ENCODE data around the gene ARHGEF3. TPM values are rescaled to one million over a fixed set of nuclear protein-coding genes. Genes with fewer than 3 reads are reported as not detected.

The ARHGEF3 gene
- total RNA-seq, 1 experiment from 2014 or later: 1.3 TPM

- Histone ChIP-seq H3K27ac (ENCODE audit: low read depth, low read length, poor library complexity, severe bottlenecking) (no peak overlapping the region), H3K36me3 (ENCODE audit: insufficient read depth, low read length, poor library complexity, severe bottlenecking) (no peaks in the 10 kb centered on the region), H3K4me1 (ENCODE audit: insufficient read depth, low read length, poor library complexity, severe bottlenecking) (no peaks in the 10 kb centered on the region), H3K27me3 (replicated peaks; ENCODE audit: insufficient read depth, low read depth, low read length, poor library complexity) (no peaks in the 10 kb centered on the region), H3K4me3 (ENCODE audit: low read depth, low read length, poor library complexity, severe bottlenecking) (no peak overlapping the region), H3K9me3 (ENCODE audit: low read depth, low read length, poor library complexity, severe bottlenecking) (no peaks in the 10 kb centered on the region)
- POLR2A ChIA-PET (ENCODE audit: low non-redundant PET): no interaction called here
- CTCF ChIA-PET: no interaction called here
- intact Hi-C loops (cut with micrococcal nuclease; ENCODE audit: unreplicated experiment): no loop called here
- TF ChIP-seq CTCF (conservative IDR thresholded peaks at IDR 0.05; ENCODE audit: low read depth, low read length) (no peak), EZH2 (IDR thresholded peaks at IDR 0.05; ENCODE audit: borderline replicate concordance, low read depth, low read length, poor library complexity, severe bottlenecking) (no peak)
- no peak for DNase-seq (ENCODE audit: low spot score)
- BruUV-seq (replicated peaks): no TSS peak
Observed at GRCh38 chr3:56691165-56692000, 110.4 kb downstream of the ARHGEF3 start.

DNA sequence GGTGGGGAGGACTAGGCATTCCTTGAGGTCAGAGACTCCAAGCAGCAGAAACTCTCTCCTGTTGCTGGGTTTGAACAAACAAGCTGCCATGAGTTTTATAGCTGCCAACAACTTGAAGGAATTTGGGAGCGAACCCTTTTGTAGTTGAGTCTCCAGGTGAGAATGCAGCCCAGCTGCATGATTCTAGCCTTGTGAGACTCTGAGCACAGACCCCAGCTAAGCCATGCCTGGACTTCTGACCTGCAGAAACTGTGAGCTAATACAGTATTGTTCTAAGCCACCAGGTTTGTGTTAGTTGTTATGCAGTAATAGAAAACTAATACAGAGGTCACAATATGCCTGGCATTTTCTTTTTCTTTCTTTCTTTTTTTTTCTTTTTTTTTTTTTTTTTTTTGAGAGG, 112.4 kb downstream of the ARHGEF3 start:
- no peak overlapping the region for H3K4me3 ChIP-seq (ENCODE audit: low read depth, low read length, poor library complexity, severe bottlenecking)
- intact Hi-C loops (cut with micrococcal nuclease; ENCODE audit: unreplicated experiment): no loop called here
- no peaks in the 10 kb centered on the region for H3K27me3 ChIP-seq (replicated peaks; ENCODE audit: insufficient read depth, low read depth, low read length, poor library complexity)
- TF ChIP-seq EZH2 (IDR thresholded peaks at IDR 0.05; ENCODE audit: borderline replicate concordance, low read depth, low read length, poor library complexity, severe bottlenecking) (no peak), CTCF (conservative IDR thresholded peaks at IDR 0.05; ENCODE audit: low read depth, low read length) (no peak)
- ChIA-PET CTCF (no interaction called here), POLR2A (ENCODE audit: low non-redundant PET) (no interaction called here)
- H3K9me3 ChIP-seq (ENCODE audit: low read depth, low read length, poor library complexity, severe bottlenecking): no peaks in the 10 kb centered on the region
- BruUV-seq (replicated peaks): no TSS peak
- H3K27ac ChIP-seq (ENCODE audit: low read depth, low read length, poor library complexity, severe bottlenecking): no peak overlapping the region
- DNase-seq (ENCODE audit: low spot score): no peak
- no peaks in the 10 kb centered on the region for H3K36me3 ChIP-seq (ENCODE audit: insufficient read depth, low read length, poor library complexity, severe bottlenecking)
- H3K4me1 ChIP-seq (ENCODE audit: insufficient read depth, low read length, poor library complexity, severe bottlenecking): no peaks in the 10 kb centered on the region

DNA sequence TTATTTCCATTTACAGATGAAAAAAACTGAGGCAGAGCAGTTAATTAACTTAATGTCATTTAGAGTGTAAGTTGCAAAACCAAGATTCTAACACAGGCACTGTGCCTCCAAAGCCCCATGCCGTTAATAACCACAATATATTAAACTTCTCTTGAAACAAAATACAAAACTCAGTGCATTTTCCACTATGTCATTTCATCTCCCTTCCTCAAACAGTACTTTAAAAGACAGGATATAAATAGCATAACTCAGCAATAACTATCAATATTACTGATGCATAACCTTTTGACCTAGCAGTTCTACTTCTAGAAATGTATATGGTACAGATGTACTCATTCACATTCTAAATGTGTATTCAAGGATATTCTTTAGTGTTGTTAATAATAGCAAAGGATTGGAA, 113.6 kb downstream of the ARHGEF3 start:
- intact Hi-C loops (cut with micrococcal nuclease; ENCODE audit: unreplicated experiment): no loop called here
- Histone ChIP-seq H3K27ac (ENCODE audit: low read depth, low read length, poor library complexity, severe bottlenecking) (no peak overlapping the region), H3K36me3 (ENCODE audit: insufficient read depth, low read length, poor library complexity, severe bottlenecking) (no peaks in the 10 kb centered on the region), H3K9me3 (ENCODE audit: low read depth, low read length, poor library complexity, severe bottlenecking) (peaks cover 7% of the 10 kb centered on the region), H3K27me3 (replicated peaks; ENCODE audit: insufficient read depth, low read depth, low read length, poor library complexity) (no peaks in the 10 kb centered on the region), H3K4me3 (ENCODE audit: low read depth, low read length, poor library complexity, severe bottlenecking) (no peak overlapping the region), H3K4me1 (ENCODE audit: insufficient read depth, low read length, poor library complexity, severe bottlenecking) (no peaks in the 10 kb centered on the region)
- POLR2A ChIA-PET (ENCODE audit: low non-redundant PET): no interaction called here
- BruUV-seq (replicated peaks): no TSS peak
- DNase-seq (ENCODE audit: low spot score): no peak
- TF ChIP-seq EZH2 (IDR thresholded peaks at IDR 0.05; ENCODE audit: borderline replicate concordance, low read depth, low read length, poor library complexity, severe bottlenecking): no peak
- TF ChIP-seq CTCF (conservative IDR thresholded peaks at IDR 0.05; ENCODE audit: low read depth, low read length): no peak
- CTCF ChIA-PET: no interaction called here

All from A673 (cell line).